RKO (cell line): ENCODE results near the gene SNX30.

ENCODE experiments used
- DNase-seq: peaks from one replicate; pipeline ENCODE4 v3.0.0-alpha.2; 2016; ENCODE audit warnings: low spot score

SNX30 gene

GRCh38 chr9:112752334-112753125, 2.0 kb downstream of the SNX30 start:
- no peak for DNase-seq

- peak; percentile 51 for DNase-seq
These were observed 3.2 kb downstream of the SNX30 start for GRCh38 chr9:112753725-112754124.

- DNase-seq, result no peak
These were observed 4.0 kb downstream of the SNX30 start for GRCh38 chr9:112754578-112754977.

GRCh38 chr9:112755016-112755427, 4.5 kb downstream of the SNX30 start:
- no peak for DNase-seq

DNA sequence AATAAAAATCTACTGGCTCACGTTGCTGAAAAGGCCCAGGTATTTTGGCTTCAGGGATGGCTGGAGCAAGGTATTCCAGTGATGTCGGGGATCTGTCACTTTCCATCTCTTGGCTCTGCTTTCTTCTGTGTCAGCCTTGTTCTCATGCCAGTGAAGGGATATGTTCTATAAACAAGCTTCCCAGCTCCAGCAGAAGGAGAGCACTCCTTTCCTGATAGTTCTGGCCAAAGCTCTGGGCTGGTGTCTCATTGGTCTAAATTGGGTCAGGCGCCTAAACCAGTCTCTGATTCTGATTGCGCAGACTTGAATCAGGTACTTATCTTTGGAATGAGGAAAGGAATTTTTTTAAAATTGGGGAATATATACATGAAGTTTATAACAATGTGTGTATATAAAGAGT, 5.1 kb downstream of the SNX30 start:
- no peak for DNase-seq

DNA sequence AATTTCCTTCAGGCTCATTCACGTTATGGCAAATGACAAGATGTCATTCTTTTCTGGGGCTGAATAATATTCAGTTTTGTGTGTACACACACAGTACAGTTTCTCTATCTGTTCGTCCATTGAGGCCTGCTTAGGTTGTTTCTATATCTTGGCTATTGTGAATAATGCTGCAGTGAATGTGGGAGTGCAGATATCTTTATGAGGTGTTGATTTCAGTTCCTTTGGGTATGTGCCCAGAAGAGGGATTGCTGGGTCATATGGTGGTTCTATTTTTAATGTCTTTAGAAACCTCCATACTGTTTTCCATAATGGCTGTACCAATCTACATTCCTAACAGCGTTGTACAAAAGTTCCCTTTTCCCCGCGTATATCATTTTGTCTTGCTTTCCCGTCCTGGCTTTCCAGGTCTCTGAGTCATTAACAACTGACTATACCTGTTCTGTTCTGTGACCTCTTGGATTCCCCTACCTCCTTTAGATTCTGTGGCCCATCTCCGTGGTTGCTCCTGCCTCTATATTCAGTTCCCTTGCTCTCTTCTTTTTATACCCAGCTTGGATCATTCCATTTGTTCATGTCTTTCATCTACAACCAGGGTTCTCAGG, 6.8 kb downstream of the SNX30 start:
- no peak for DNase-seq

- no peak for DNase-seq
These were observed 7.4 kb downstream of the SNX30 start for GRCh38 chr9:112757940-112758339.

DNA sequence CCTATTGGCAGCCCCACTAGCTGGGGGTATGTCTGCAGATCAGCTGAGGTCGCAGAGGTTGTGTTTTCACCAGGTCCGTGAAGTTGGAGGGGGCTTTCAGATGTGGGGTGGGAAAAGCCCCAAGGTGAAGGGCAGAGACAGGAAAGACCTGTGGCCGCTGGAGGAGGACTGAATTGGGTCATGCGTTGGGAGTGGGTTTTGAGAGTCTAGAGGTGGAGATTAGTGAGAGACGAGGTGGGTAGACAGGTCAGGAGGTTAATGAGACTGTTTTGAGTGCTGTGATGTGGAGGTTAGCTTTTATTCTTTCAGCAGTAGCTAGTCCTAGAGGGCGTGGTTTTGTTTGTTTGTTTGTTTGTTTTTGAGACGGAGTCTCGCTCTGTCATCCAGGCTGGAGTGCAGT, 10.3 kb downstream of the SNX30 start:
- DNase-seq, result no peak

GRCh38 chr9:112761912-112762655, 11.5 kb downstream of the SNX30 start:
- DNase-seq, result no peak

- no peak for DNase-seq
These were observed 12.4 kb downstream of the SNX30 start for GRCh38 chr9:112762726-112763518.

DNA sequence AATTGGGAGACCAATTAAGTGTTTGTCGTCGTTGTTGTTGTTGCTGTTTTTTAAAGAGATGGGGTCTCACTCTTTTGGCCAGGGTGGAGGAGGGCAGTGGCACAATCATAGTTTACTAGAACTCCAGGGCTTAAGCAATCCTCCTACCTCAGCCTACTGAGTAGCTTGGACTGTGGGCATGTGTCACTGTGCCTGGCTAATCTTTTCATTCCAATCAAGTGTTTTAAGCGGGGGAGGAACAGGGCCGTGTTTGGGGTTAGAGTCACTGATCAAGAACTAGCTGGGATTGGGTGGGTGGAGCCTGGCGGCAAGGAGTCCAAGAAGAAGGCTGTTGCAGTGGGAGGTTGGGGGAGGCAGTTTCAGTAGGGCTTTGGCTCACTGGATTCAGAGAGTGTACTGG, 13.8 kb downstream of the SNX30 start:
- DNase-seq, result peak; percentile 46

DNA sequence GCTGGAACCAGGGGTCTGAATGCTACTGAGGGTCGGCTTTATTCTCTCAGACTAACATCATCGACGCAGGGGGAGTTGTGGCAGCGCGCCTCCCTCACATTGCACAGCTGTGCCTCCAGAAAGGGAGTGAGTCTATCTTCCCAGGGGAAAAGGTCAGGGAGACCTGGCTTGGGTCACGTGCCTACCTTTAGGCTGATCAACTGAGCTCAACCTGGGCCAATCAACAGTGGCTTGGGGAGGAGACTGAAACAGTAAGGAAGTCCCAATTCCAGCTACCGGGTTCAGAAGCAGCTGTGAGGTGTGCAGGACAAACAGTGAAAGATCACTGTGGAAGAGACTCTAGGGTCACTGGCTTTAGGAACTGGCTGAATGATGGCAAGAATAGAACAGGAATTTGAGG, 14.3 kb downstream of the SNX30 start:
- DNase-seq, result no peak

GRCh38 chr9:112765281-112765680, 14.7 kb downstream of the SNX30 start:
- no peak for DNase-seq

DNA sequence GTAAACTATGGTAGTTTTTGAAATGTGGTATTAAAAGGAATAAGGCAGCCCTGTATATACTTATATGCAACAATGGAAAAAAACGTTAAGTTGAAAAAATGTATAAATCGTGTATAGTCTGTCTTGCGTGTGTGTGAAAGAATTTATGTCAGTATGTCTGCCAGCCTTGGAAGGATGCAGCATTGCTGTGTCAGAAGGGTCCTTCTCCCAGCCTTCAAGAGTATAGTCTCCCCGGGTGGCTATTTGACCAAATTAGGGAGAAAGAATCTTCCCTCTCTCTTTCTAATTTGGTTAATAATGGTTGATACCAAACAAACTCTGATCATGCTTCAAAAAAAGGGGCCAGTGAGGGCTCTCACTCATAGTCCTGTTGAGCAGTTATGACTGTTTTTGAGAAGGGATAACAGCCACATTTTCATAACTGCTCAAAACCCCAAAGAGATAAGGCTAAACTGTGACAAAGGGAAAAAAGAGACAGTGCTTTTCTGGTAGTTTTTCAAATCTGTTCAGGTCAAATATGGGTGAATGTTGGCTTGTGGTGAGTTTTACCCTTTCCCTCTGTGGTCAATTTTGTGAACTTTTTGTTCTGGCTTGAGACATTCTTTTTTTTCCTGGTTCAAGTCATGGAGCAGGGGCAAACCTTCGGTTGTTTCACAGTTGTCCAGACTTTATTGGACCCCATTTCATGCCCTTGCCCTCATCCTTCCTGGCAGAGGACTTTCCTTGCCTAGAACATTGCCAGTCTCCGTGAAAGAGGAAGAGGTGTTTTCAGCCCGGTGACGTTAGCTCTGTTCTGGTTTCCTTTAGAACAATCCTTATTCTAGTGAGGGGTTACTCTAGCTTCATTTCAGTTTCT, 21.0 kb downstream of the SNX30 start:
- no peak for DNase-seq

DNA sequence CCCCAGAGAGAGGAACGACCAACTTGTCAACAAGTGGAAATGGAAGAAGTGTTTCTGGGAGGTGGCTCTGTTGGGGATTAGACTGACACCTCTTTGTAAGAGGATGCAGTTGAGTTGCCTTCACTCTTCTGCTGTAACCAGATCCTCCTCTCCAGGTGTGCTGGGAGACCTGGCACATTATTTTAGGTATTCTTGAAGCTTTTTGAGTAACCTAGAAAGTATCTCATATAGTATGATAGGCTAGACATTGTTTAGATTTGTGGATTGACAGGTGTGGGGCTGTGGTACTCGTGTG, 21.6 kb downstream of the SNX30 start:
- DNase-seq, result no peak

DNA sequence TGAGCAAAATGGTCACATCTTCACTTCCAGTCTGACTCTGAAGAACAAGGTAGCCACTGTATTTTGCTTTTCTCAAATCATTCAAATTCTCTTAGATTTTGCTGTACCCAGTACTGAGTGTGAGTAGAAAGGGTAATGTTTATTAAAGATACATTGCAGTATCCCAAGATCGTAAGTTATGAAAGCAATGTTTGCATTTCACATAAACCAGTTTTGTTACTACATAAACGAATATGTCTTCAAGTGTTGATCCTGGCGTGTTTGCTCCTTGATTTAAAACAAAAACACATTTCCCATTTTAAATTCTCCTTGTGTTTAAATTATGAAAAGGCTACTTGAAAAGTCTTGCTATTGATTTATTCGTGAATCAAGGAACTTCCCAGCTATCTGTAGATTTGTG, 22.0 kb downstream of the SNX30 start:
- DNase-seq, result no peak

- no peak for DNase-seq
These were observed 23.7 kb downstream of the SNX30 start for GRCh38 chr9:112774006-112774996.

- peak; percentile 43 for DNase-seq
These were observed 27.4 kb downstream of the SNX30 start for GRCh38 chr9:112777914-112778313.

- DNase-seq, result no peak
These were observed 30.0 kb downstream of the SNX30 start for GRCh38 chr9:112780450-112781036.

- DNase-seq, result no peak
These were observed 31.7 kb downstream of the SNX30 start for GRCh38 chr9:112782218-112782617.
